ENCODE results near the gene HIGD2A. TPM values are rescaled to one million over a fixed set of nuclear protein-coding genes. Genes with fewer than 3 reads are reported as not detected.

The HIGD2A gene
- total and polyA plus RNA-seq, 4 donors = 18.4 to 127 (median 67.8) TPM

DNA sequence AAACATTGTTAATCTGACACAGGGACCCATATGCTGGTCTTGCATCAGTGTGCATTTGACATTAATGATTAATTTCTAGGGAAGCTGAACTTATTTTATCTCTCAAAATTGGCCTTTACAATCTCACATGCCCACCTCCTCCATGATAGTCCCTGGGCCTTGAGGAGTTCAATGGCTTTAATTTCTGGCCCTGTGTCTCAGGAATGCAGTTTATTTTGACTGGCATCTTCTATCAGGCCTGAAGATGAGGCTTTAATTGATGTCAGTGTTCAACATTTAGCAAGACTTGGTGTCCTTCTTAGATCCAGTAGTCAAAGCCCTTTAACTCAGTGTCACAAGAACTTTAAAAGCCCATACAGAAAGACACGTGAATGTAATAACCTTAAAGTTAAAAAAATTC, 38.3 kb downstream of the HIGD2A start (continued):
- TF ChIP-seq, protein P1, sequence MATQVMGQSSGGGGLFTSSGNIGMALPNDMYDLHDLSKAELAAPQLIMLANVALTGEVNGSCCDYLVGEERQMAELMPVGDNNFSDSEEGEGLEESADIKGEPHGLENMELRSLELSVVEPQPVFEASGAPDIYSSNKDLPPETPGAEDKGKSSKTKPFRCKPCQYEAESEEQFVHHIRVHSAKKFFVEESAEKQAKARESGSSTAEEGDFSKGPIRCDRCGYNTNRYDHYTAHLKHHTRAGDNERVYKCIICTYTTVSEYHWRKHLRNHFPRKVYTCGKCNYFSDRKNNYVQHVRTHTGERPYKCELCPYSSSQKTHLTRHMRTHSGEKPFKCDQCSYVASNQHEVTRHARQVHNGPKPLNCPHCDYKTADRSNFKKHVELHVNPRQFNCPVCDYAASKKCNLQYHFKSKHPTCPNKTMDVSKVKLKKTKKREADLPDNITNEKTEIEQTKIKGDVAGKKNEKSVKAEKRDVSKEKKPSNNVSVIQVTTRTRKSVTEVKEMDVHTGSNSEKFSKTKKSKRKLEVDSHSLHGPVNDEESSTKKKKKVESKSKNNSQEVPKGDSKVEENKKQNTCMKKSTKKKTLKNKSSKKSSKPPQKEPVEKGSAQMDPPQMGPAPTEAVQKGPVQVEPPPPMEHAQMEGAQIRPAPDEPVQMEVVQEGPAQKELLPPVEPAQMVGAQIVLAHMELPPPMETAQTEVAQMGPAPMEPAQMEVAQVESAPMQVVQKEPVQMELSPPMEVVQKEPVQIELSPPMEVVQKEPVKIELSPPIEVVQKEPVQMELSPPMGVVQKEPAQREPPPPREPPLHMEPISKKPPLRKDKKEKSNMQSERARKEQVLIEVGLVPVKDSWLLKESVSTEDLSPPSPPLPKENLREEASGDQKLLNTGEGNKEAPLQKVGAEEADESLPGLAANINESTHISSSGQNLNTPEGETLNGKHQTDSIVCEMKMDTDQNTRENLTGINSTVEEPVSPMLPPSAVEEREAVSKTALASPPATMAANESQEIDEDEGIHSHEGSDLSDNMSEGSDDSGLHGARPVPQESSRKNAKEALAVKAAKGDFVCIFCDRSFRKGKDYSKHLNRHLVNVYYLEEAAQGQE (IDR thresholded peaks at IDR 0.05) = no peak
- TF ChIP-seq EGR1 (IDR thresholded peaks at IDR 0.05; ENCODE audit: low read depth in 2 of 2) = no peak

DNA sequence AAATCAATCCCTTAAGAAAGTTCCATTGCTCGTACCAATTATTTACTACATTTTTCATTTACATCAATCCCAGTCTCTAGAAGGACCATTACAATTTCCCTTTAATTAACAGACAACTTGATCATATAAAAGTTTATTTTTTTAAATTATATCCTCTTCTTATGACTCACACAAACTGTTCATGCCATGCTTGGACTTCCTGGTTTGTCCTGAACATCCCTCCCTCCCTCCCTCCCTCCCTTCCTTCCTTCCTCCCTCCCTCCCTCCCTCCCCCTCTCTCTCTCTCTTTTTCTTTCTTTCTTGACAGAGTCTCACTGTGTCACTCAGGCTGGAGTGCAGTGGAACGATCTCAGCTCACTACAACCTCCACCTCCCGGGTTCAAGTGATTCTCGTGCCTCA, 39.4 kb downstream of the HIGD2A start:
- no peaks in the 10 kb centered on the region for H3K4me1 ChIP-seq (ENCODE audit: control insufficient read depth in 4 of 4, insufficient read depth in 4 of 4, low read length in 3 of 4)
- no peak overlapping the region for H3K27ac ChIP-seq (ENCODE audit: low read depth in 1 of 2, low read length in 2 of 2)
- H3K9me3 ChIP-seq (ENCODE audit: control insufficient read depth in 4 of 4, low read length in 3 of 4) = no peaks in the 10 kb centered on the region
- WGBS = 76% methylated on average over 4 of the region's 4 CpGs
- no peak for DNase-seq (ENCODE audit: low spot score)
- no peak overlapping the region for H3K9ac ChIP-seq (ENCODE audit: low read depth in 1 of 2, low read length in 2 of 2)
- peaks cover 0 to 2% (median 0%) of the 10 kb centered on the region in 4 donors for H3K27me3 ChIP-seq (ENCODE audit: control insufficient read depth in 4 of 4, insufficient read depth in 4 of 4, low read length in 3 of 4)
- H3K36me3 ChIP-seq (ENCODE audit: control insufficient read depth in 4 of 4, insufficient read depth in 3 of 4, low read depth in 1 of 4, low read length in 3 of 4) = no peaks in the 10 kb centered on the region
- H3K4me3 ChIP-seq (ENCODE audit: low read depth in 1 of 3, low read length in 3 of 3) = no peak overlapping the region
- TF ChIP-seq HNF4A (conservative IDR thresholded peaks at IDR 0.05) (no peak), YY1 (IDR thresholded peaks at IDR 0.05) (no peak), TAF1 (conservative IDR thresholded peaks at IDR 0.05) (no peak), NR2F2 (IDR thresholded peaks at IDR 0.05) (no peak), FOXA2 (IDR thresholded peaks at IDR 0.05) (no peak), JUND (IDR thresholded peaks at IDR 0.05) (no peak), GABPA (IDR thresholded peaks at IDR 0.05 in 1 of 2, conservative IDR thresholded peaks at IDR 0.05 in 1 of 2) (no peak), SP1 (IDR thresholded peaks at IDR 0.05) (no peak), FOXA1 (IDR thresholded peaks at IDR 0.05) (no peak), RAD21 (IDR thresholded peaks at IDR 0.05) (no peak), EGR1 (IDR thresholded peaks at IDR 0.05; ENCODE audit: low read depth in 2 of 2) (no peak)
- TF ChIP-seq, protein P1 (IDR thresholded peaks at IDR 0.05) = no peak
- TF ChIP-seq, protein P2, sequence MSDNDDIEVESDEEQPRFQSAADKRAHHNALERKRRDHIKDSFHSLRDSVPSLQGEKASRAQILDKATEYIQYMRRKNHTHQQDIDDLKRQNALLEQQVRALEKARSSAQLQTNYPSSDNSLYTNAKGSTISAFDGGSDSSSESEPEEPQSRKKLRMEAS (IDR thresholded peaks at IDR 0.05) = no peak
- TF ChIP-seq, protein P3, sequence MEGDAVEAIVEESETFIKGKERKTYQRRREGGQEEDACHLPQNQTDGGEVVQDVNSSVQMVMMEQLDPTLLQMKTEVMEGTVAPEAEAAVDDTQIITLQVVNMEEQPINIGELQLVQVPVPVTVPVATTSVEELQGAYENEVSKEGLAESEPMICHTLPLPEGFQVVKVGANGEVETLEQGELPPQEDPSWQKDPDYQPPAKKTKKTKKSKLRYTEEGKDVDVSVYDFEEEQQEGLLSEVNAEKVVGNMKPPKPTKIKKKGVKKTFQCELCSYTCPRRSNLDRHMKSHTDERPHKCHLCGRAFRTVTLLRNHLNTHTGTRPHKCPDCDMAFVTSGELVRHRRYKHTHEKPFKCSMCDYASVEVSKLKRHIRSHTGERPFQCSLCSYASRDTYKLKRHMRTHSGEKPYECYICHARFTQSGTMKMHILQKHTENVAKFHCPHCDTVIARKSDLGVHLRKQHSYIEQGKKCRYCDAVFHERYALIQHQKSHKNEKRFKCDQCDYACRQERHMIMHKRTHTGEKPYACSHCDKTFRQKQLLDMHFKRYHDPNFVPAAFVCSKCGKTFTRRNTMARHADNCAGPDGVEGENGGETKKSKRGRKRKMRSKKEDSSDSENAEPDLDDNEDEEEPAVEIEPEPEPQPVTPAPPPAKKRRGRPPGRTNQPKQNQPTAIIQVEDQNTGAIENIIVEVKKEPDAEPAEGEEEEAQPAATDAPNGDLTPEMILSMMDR (IDR thresholded peaks at IDR 0.05; ENCODE audit: low read depth, low read length, missing input control) = no peak
- TF ChIP-seq, protein P4, sequence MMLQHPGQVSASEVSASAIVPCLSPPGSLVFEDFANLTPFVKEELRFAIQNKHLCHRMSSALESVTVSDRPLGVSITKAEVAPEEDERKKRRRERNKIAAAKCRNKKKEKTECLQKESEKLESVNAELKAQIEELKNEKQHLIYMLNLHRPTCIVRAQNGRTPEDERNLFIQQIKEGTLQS (IDR thresholded peaks at IDR 0.05) = no peak
- TF ChIP-seq, protein P5, sequence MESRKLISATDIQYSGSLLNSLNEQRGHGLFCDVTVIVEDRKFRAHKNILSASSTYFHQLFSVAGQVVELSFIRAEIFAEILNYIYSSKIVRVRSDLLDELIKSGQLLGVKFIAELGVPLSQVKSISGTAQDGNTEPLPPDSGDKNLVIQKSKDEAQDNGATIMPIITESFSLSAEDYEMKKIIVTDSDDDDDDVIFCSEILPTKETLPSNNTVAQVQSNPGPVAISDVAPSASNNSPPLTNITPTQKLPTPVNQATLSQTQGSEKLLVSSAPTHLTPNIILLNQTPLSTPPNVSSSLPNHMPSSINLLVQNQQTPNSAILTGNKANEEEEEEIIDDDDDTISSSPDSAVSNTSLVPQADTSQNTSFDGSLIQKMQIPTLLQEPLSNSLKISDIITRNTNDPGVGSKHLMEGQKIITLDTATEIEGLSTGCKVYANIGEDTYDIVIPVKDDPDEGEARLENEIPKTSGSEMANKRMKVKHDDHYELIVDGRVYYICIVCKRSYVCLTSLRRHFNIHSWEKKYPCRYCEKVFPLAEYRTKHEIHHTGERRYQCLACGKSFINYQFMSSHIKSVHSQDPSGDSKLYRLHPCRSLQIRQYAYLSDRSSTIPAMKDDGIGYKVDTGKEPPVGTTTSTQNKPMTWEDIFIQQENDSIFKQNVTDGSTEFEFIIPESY (IDR thresholded peaks at IDR 0.05) = no peak

Measured in liver (tissue), 9 donors.